ENCODE data around the gene PRKG1. TPM values are rescaled to one million over a fixed set of nuclear protein-coding genes. Genes with fewer than 3 reads are reported as not detected.

The PRKG1 gene
- total and polyA plus RNA-seq, 2 donors (not counting 1 experiment from before 2014, with no cell fraction given) = not detected

- no peaks in the 10 kb centered on the region for H4K20me1 ChIP-seq (ENCODE audit: control insufficient read depth, insufficient read depth, low read length, poor library complexity, severe bottlenecking)
- intact Hi-C loops (cut with micrococcal nuclease) = no loop called here
- Mint-ChIP-seq H3K4me3 (no peak overlapping the region), H3K4me1 (no peaks in the 10 kb centered on the region), H3K27ac (no peak overlapping the region), H3K27me3 (no peaks in the 10 kb centered on the region), H3K9me3 (ENCODE audit: insufficient read depth) (no peaks in the 10 kb centered on the region)
- no peak overlapping the region for H3K4me2 ChIP-seq (replicated peaks; ENCODE audit: low read depth, low read length, poor library complexity, severe bottlenecking)
- no peaks in the 10 kb centered on the region for H3K4me1 ChIP-seq (ENCODE audit: control insufficient read depth in 2 of 2, insufficient read depth in 2 of 2, low read length in 2 of 2)
- no CpG with 5 or more reads among the region's 2 CpGs for WGBS (ENCODE audit: insufficient coverage)
- DNase-seq (no peak), ATAC-seq (ENCODE audit: low read depth) (no peak)
- H3K36me3 ChIP-seq (replicated peaks in 1 of 2; ENCODE audit: control extremely low read depth in 1 of 2, control insufficient read depth in 1 of 2, extremely low read depth in 1 of 2, insufficient read depth in 2 of 2, low read length in 1 of 2) = no peaks in the 10 kb centered on the region
- CTCF ChIA-PET = no interaction called here
- no peak overlapping the region for H3K9ac ChIP-seq (ENCODE audit: low read length)
- no peaks in the 10 kb centered on the region for H3K9me3 ChIP-seq (ENCODE audit: control extremely low read depth in 1 of 3, control insufficient read depth in 2 of 3, insufficient read depth in 1 of 3, low read length in 2 of 3)
- TF ChIP-seq EZH2 (IDR thresholded peaks at IDR 0.05; ENCODE audit: borderline replicate concordance, insufficient read depth, low read depth, low read length, poor library complexity, severe bottlenecking) (no peak), CTCF (IDR thresholded peaks at IDR 0.05) (no peak)
- no peak overlapping the region for H2AFZ ChIP-seq (ENCODE audit: insufficient read depth, low read depth, low read length, poor library complexity, severe bottlenecking)
- POLR2A ChIA-PET = no interaction called here
- no peaks in the 10 kb centered on the region for H3K79me2 ChIP-seq (ENCODE audit: control insufficient read depth, insufficient read depth, low read length)
- no peak overlapping the region for H3K27ac ChIP-seq (ENCODE audit: low read length in 2 of 2)
- H3K4me3 ChIP-seq (ENCODE audit: control extremely low read depth in 1 of 5, extremely low read depth in 1 of 5, insufficient read depth in 1 of 5, low read depth in 2 of 5, low read length in 4 of 5) = no peak overlapping the region
- no peaks in the 10 kb centered on the region for H3K27me3 ChIP-seq (replicated peaks in 1 of 4; ENCODE audit: control extremely low read depth in 1 of 4, control insufficient read depth in 3 of 4, insufficient read depth in 4 of 4, low read length in 3 of 4)
These were observed 236.9 kb downstream of the PRKG1 start for GRCh38 chr10:51311228-51311627.

GRCh38 chr10:51312817-51313216 lies 238.5 kb downstream of the PRKG1 start:
- ChIA-PET POLR2A (no interaction called here), CTCF (no interaction called here)
- no peak overlapping the region for H3K4me3 Mint-ChIP-seq
- H3K27me3 Mint-ChIP-seq = no peaks in the 10 kb centered on the region
- ATAC-seq (ENCODE audit: low read depth) = no peak
- H3K9me3 Mint-ChIP-seq (ENCODE audit: insufficient read depth) = no peaks in the 10 kb centered on the region
- no peaks in the 10 kb centered on the region for H3K4me1 Mint-ChIP-seq
- H3K36me3 ChIP-seq (replicated peaks in 1 of 2; ENCODE audit: control extremely low read depth in 1 of 2, control insufficient read depth in 1 of 2, extremely low read depth in 1 of 2, insufficient read depth in 2 of 2, low read length in 1 of 2) = no peaks in the 10 kb centered on the region
- no peaks in the 10 kb centered on the region for H3K79me2 ChIP-seq (ENCODE audit: control insufficient read depth, insufficient read depth, low read length)
- no peaks in the 10 kb centered on the region for H3K9me3 ChIP-seq (ENCODE audit: control extremely low read depth in 1 of 3, control insufficient read depth in 2 of 3, insufficient read depth in 1 of 3, low read length in 2 of 3)
- TF ChIP-seq EZH2 (IDR thresholded peaks at IDR 0.05; ENCODE audit: borderline replicate concordance, insufficient read depth, low read depth, low read length, poor library complexity, severe bottlenecking) = no peak
- no peak for TF ChIP-seq CTCF (IDR thresholded peaks at IDR 0.05)
- no peaks in the 10 kb centered on the region for H3K27me3 ChIP-seq (replicated peaks in 1 of 4; ENCODE audit: control extremely low read depth in 1 of 4, control insufficient read depth in 3 of 4, insufficient read depth in 4 of 4, low read length in 3 of 4)
- H3K4me3 ChIP-seq (ENCODE audit: control extremely low read depth in 1 of 5, extremely low read depth in 1 of 5, insufficient read depth in 1 of 5, low read depth in 2 of 5, low read length in 4 of 5) = no peak overlapping the region
- no peak overlapping the region for H2AFZ ChIP-seq (ENCODE audit: insufficient read depth, low read depth, low read length, poor library complexity, severe bottlenecking)
- H3K9ac ChIP-seq (ENCODE audit: low read length) = no peak overlapping the region
- no peaks in the 10 kb centered on the region for H4K20me1 ChIP-seq (ENCODE audit: control insufficient read depth, insufficient read depth, low read length, poor library complexity, severe bottlenecking)
- no CpG with 5 or more reads among the region's 2 CpGs for WGBS (ENCODE audit: insufficient coverage)
- intact Hi-C loops (cut with micrococcal nuclease) = no loop called here
- H3K4me1 ChIP-seq (ENCODE audit: control insufficient read depth in 2 of 2, insufficient read depth in 2 of 2, low read length in 2 of 2) = no peaks in the 10 kb centered on the region
- H3K4me2 ChIP-seq (replicated peaks; ENCODE audit: low read depth, low read length, poor library complexity, severe bottlenecking) = no peak overlapping the region
- no peak for DNase-seq
- no peak overlapping the region for H3K27ac ChIP-seq (ENCODE audit: low read length in 2 of 2)
- no peak overlapping the region for H3K27ac Mint-ChIP-seq

All from B cell (primary cell).